ENCODE data around the gene KISS1R. TPM values are rescaled to one million over a fixed set of nuclear protein-coding genes. Genes with fewer than 3 reads are reported as not detected.

Gene KISS1R
- total RNA-seq, 1 donor from 2014 or later = not detected

- DNase-seq = no peak
- ATAC-seq = no peak
- Histone ChIP-seq H3K36me3 (no peaks in the 10 kb centered on the region), H3K4me3 (no peak overlapping the region), H3K27me3 (ENCODE audit: low read depth) (no peaks in the 10 kb centered on the region), H3K9me3 (no peaks in the 10 kb centered on the region), H3K27ac (no peak overlapping the region), H3K4me1 (peaks cover 28% of the 10 kb centered on the region)
- TF ChIP-seq, protein P1, sequence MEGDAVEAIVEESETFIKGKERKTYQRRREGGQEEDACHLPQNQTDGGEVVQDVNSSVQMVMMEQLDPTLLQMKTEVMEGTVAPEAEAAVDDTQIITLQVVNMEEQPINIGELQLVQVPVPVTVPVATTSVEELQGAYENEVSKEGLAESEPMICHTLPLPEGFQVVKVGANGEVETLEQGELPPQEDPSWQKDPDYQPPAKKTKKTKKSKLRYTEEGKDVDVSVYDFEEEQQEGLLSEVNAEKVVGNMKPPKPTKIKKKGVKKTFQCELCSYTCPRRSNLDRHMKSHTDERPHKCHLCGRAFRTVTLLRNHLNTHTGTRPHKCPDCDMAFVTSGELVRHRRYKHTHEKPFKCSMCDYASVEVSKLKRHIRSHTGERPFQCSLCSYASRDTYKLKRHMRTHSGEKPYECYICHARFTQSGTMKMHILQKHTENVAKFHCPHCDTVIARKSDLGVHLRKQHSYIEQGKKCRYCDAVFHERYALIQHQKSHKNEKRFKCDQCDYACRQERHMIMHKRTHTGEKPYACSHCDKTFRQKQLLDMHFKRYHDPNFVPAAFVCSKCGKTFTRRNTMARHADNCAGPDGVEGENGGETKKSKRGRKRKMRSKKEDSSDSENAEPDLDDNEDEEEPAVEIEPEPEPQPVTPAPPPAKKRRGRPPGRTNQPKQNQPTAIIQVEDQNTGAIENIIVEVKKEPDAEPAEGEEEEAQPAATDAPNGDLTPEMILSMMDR (IDR thresholded peaks at IDR 0.05) = no peak
- intact Hi-C loops (cut with DNase I) = no loop called here
Measured at GRCh38 chr19:948842-949496, 31.8 kb downstream of the KISS1R start.

DNA sequence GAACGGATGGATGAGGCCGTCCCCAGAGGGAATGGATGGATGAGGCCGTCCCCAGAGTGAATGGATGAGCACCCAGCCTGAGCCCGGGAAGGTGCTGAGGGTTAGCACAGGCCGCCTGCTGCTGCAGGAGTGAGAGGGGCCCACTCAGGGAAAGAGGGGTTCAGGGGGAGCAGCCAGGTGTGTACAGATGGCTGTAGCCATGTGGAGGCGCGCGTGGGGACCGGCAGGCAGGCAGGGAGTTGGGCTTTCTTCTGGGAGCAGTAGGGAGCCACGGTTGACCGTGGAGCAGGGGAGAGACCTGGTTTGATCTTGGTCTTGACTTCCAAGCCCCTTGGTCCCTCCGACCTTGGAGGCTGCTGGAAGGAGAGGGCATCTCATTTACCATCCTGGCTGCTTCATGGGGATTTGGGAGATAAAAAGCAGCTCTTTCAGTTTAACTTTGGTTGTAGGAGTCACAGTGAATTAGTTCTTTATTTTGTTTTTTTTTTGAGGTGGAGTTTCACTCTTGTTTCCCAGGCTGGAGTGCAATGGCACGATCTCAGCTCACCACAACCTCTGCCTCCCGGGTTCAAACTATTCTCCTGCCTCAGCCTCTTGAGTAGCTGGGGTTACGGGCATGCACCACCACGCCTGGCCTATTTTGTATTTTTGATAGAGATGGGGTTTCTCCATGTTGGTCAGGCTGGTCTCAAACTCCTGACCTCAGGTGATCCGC is 33.4 kb downstream of the KISS1R start:
- no peak overlapping the region for H3K4me3 ChIP-seq
- ATAC-seq (no peak), DNase-seq (no peak)
- intact Hi-C loops (cut with DNase I) = no loop called here
- H3K27ac ChIP-seq = no peak overlapping the region
- no peaks in the 10 kb centered on the region for H3K9me3 ChIP-seq
- TF ChIP-seq, protein P1 (IDR thresholded peaks at IDR 0.05) = no peak
- peaks cover 28% of the 10 kb centered on the region for H3K4me1 ChIP-seq
- H3K36me3 ChIP-seq = no peaks in the 10 kb centered on the region
- H3K27me3 ChIP-seq (ENCODE audit: low read depth) = no peaks in the 10 kb centered on the region

- no peak for ATAC-seq
- Histone ChIP-seq H3K4me1 (peaks cover 34% of the 10 kb centered on the region), H3K27me3 (ENCODE audit: low read depth) (no peaks in the 10 kb centered on the region), H3K9me3 (no peaks in the 10 kb centered on the region), H3K27ac (no peak overlapping the region), H3K4me3 (no peak overlapping the region), H3K36me3 (no peaks in the 10 kb centered on the region)
- no peak for DNase-seq
- TF ChIP-seq, protein P1 (IDR thresholded peaks at IDR 0.05) = no peak
- intact Hi-C loops (cut with DNase I) = no loop called here
Measured at GRCh38 chr19:952049-952679, 35.0 kb downstream of the KISS1R start.

- DNase-seq = no peak
- intact Hi-C loops (cut with DNase I) = no loop called here
- peaks cover 31% of the 10 kb centered on the region for H3K4me1 ChIP-seq
- peak overlapping the region; percentile 20 for H3K4me3 ChIP-seq
- H3K36me3 ChIP-seq = no peaks in the 10 kb centered on the region
- TF ChIP-seq, protein P1 (IDR thresholded peaks at IDR 0.05) = no peak
- H3K27ac ChIP-seq = peak overlapping the region; percentile 15
- H3K9me3 ChIP-seq = no peaks in the 10 kb centered on the region
- H3K27me3 ChIP-seq (ENCODE audit: low read depth) = no peaks in the 10 kb centered on the region
- ATAC-seq = peak; percentile 8 to 14
Measured at GRCh38 chr19:952680-953444, 35.7 kb downstream of the KISS1R start.

All from lower lobe of right lung (tissue), 2 donors.